ENCODE measurements around the gene PABPN1L. TPM values are rescaled to one million over a fixed set of nuclear protein-coding genes. Genes with fewer than 3 reads are reported as not detected.

PABPN1L gene
- total RNA-seq, 3 donors from 2014 or later = not detected

GRCh38 chr16:88913001-88913612, 46.6 kb upstream of the PABPN1L start:
- intact Hi-C loops (cut with DNase I; ENCODE audit: low total_unique reads) = no loop called here
- Histone ChIP-seq H3K27ac (no peak overlapping the region), H3K4me3 (no peak overlapping the region), H3K36me3 (no peaks in the 10 kb centered on the region), H3K27me3 (no peaks in the 10 kb centered on the region), H3K9me3 (no peaks in the 10 kb centered on the region), H3K4me1 (peaks cover 0 to 5% of the 10 kb centered on the region in 2 donors)
- TF ChIP-seq POLR2A (IDR thresholded peaks at IDR 0.05) = no peak
- no peak for TF ChIP-seq POLR2AphosphoS5 (IDR thresholded peaks at IDR 0.05)
- TF ChIP-seq CTCF (IDR thresholded peaks at IDR 0.05) = no peak
- DNase-seq (ENCODE audit: low spot score in 2 of 2) = no peak

- TF ChIP-seq POLR2A (IDR thresholded peaks at IDR 0.05) (no peak), CTCF (IDR thresholded peaks at IDR 0.05) (no peak), POLR2AphosphoS5 (IDR thresholded peaks at IDR 0.05) (no peak)
- intact Hi-C loops (cut with DNase I; ENCODE audit: low total_unique reads) = no loop called here
- no peaks in the 10 kb centered on the region for H3K9me3 ChIP-seq
- no peak overlapping the region for H3K27ac ChIP-seq
- no peak overlapping the region for H3K4me3 ChIP-seq
- no peaks in the 10 kb centered on the region for H3K27me3 ChIP-seq
- no peaks in the 10 kb centered on the region for H3K36me3 ChIP-seq
- H3K4me1 ChIP-seq = peaks cover 0 to 5% of the 10 kb centered on the region in 2 donors
- no peak for DNase-seq (ENCODE audit: low spot score in 2 of 2)
Observed at GRCh38 chr16:88912556-88912955, 46.1 kb upstream of the PABPN1L start.

GRCh38 chr16:88911946-88912310, 45.5 kb upstream of the PABPN1L start:
- Histone ChIP-seq H3K27ac (no peak overlapping the region), H3K4me1 (peaks cover 0 to 5% of the 10 kb centered on the region in 2 donors), H3K27me3 (no peaks in the 10 kb centered on the region), H3K4me3 (no peak overlapping the region), H3K36me3 (no peaks in the 10 kb centered on the region), H3K9me3 (no peaks in the 10 kb centered on the region)
- intact Hi-C loops (cut with DNase I; ENCODE audit: low total_unique reads) = no loop called here
- DNase-seq (ENCODE audit: low spot score in 2 of 2) = no peak
- no peak for TF ChIP-seq POLR2AphosphoS5 (IDR thresholded peaks at IDR 0.05)
- TF ChIP-seq POLR2A (IDR thresholded peaks at IDR 0.05) = no peak
- no peak for TF ChIP-seq CTCF (IDR thresholded peaks at IDR 0.05)

GRCh38 chr16:88911136-88911945, 44.9 kb upstream of the PABPN1L start:
- Histone ChIP-seq H3K27me3 (no peaks in the 10 kb centered on the region), H3K36me3 (no peaks in the 10 kb centered on the region), H3K4me1 (peaks cover 0 to 5% of the 10 kb centered on the region in 2 donors), H3K27ac (peak overlapping the region in 1 of 2 donors; percentile 34), H3K4me3 (no peak overlapping the region), H3K9me3 (no peaks in the 10 kb centered on the region)
- TF ChIP-seq CTCF (IDR thresholded peaks at IDR 0.05) = no peak
- no peak for DNase-seq (ENCODE audit: low spot score in 2 of 2)
- intact Hi-C loops (cut with DNase I; ENCODE audit: low total_unique reads) = no loop called here
